Sigmoid colon (tissue), 7 donors: ENCODE measurements around the gene FABP1. TPM values are rescaled to one million over a fixed set of nuclear protein-coding genes. Genes with fewer than 3 reads are reported as not detected.
A peak's percentile ranks its signal among the peaks of the same experiment; 100 is the strongest.

Experiments
- DNase-seq: peaks from one replicate; pipeline ENCODE4 v3.0.0-alpha.2; 2019
- H3K27ac ChIP-seq, 4 donors: fragments of 200-600 bp; sonication (generic); one replicate each; pipeline ENCODE4 v1.5.1; 2016 to 2019; ENCODE audit warnings: mild to moderate bottlenecking in 1 of 4
- H3K27me3 ChIP-seq, 3 donors: fragments of 200-600 bp; sonication (generic); one replicate each; pipeline ENCODE4 v1.5.1; 2019; ENCODE audit warnings: mild to moderate bottlenecking in 1 of 3
- H3K36me3 ChIP-seq, 4 donors: fragments of 200-600 bp; sonication (generic); one replicate each; pipeline ENCODE4 v1.5.1; 2016 to 2019
- H3K4me1 ChIP-seq, 4 donors: fragments of 200-600 bp; sonication (generic); one replicate each; pipeline ENCODE4 v1.5.1; 2017 to 2019
- H3K4me3 ChIP-seq, 4 donors: fragments of 200-600 bp; sonication (generic); one replicate each; pipeline ENCODE4 v1.5.1; 2017 to 2019; ENCODE audit warnings: mild to moderate bottlenecking in 2 of 4, moderate library complexity in 1 of 4
- H3K9me3 ChIP-seq, 4 donors: fragments of 200-600 bp in 3 of 4; sonication (generic) in 3 of 4; one replicate each; pipeline versions ENCODE4 v1.5.1 to v1.6.1; 2013 to 2019
- CTCF ChIP-seq, 4 experiments: fragments of 450-650 bp in 3 of 4; fragments of 200-600 bp in 1 of 4; IDR thresholded peaks; one replicate each; pipeline ENCODE4 v1.5.1; 2016 to 2019; ENCODE audit warnings: antibody characterized with exemption in 4 of 4, mild to moderate bottlenecking in 3 of 4, moderate library complexity in 2 of 4
- EP300 ChIP-seq, 4 donors: sonication (generic); formaldehyde crosslinking; IDR thresholded peaks; one replicate each; pipeline ENCODE4 v1.6.1; 2017; ENCODE audit warnings: antibody characterized with exemption in 4 of 4
- POLR2A ChIP-seq, 2 donors: fragments of 450-650 bp; IDR thresholded peaks; one replicate each; pipeline ENCODE4 v1.6.1; 2016; ENCODE audit warnings: antibody characterized with exemption in 2 of 2, mild to moderate bottlenecking in 2 of 2, moderate library complexity in 2 of 2
- POLR2AphosphoS5 ChIP-seq, 4 donors: sonication (generic); formaldehyde crosslinking; IDR thresholded peaks; one replicate each; pipeline ENCODE4 v1.6.1; 2017; ENCODE audit warnings: antibody characterized with exemption in 4 of 4
- WGBS, 2 donors: extraction: QIAGEN DNeasy Blood & Tissue Kit; methylation state at CpG; one replicate each; pipeline ENCODE4 v1.1.7; 2013; 5-methylcytosine and 5-hydroxymethylcytosine counted together
- intact Hi-C: fragments of 100-400 bp; cut with DNase I; formaldehyde crosslinking; loops from one replicate; pipeline ENCODE4 v1.15.1; 2023
- polyA plus RNA-seq, 3 donors: library from polyadenylated mRNA; stranded (reverse); fragments of 200-250 nt; gene quantifications; one replicate each; pipeline ENCODE4 v1.2.3, GENCODE V29; 2013
- small RNA-seq, 3 donors: library from RNA; depleted of rRNA; stranded (forward); fragments of <200 nt; gene quantifications; one replicate each; pipeline ENCODE3, GENCODE V24; 2016
- total RNA-seq, 4 donors: library from RNA; depleted of rRNA; stranded (reverse); fragments of >200 nt; gene quantifications; one replicate each; pipeline ENCODE4 v1.1.0, GENCODE V29; 2016
- donor health status: healthy with polysubstance abuse.
- donor health status: Bipolar disorder and iron deficiency.
- donor health status: healthy.

FABP1 gene
- total and polyA plus RNA-seq, 7 donors, result 5.4 to 26,931 (median 7,940) TPM; not detected in 3

- DNase-seq, result no peak
- intact Hi-C loops, result no loop called here
- Histone ChIP-seq H3K4me1 (peaks cover 0 to 50% (median 18%) of the 10 kb centered on the region in 4 donors), H3K27me3 (no peaks in the 10 kb centered on the region), H3K36me3 (no peaks in the 10 kb centered on the region), H3K27ac (peak overlapping the region in 2 of 4 donors; percentile 69 to 77), H3K4me3 (no peak overlapping the region), H3K9me3 (no peaks in the 10 kb centered on the region)
- WGBS, 2 donors, result 77% methylated on average over 4 of the region's 4 CpGs
- TF ChIP-seq POLR2AphosphoS5 (IDR thresholded peaks at IDR 0.05) (peak in 3 of 4 donors; percentile 14 to 54 (median 44)), EP300 (IDR thresholded peaks at IDR 0.05) (no peak)
Observed at GRCh38 chr2:88074854-88075292, 53.0 kb downstream of the FABP1 start.

- H3K4me3 ChIP-seq, result no peak overlapping the region
- H3K27ac ChIP-seq, result peak overlapping the region in 2 of 4 donors; percentile 69 to 77
- intact Hi-C loops, result no loop called here
- no peaks in the 10 kb centered on the region for H3K9me3 ChIP-seq
- no peaks in the 10 kb centered on the region for H3K36me3 ChIP-seq
- DNase-seq, result no peak
- no peak for TF ChIP-seq POLR2A (IDR thresholded peaks at IDR 0.05)
- no peak for TF ChIP-seq CTCF (IDR thresholded peaks at IDR 0.05)
- no peak for TF ChIP-seq EP300 (IDR thresholded peaks at IDR 0.05)
- no peak for TF ChIP-seq POLR2AphosphoS5 (IDR thresholded peaks at IDR 0.05)
- H3K4me1 ChIP-seq, result peaks cover 0 to 45% (median 16%) of the 10 kb centered on the region in 4 donors
- no peaks in the 10 kb centered on the region for H3K27me3 ChIP-seq
Observed at GRCh38 chr2:88074150-88074549, 53.7 kb downstream of the FABP1 start.

Small RNAs within 50 kb of the gene (small RNA-seq; reads per million reads assigned to genes)
- gene MIR4780, result 0 to 0.22 (median 0) reads per million in 3 donors

Other genes with a start within 250 kb of the FABP1 start
- not detected for gene RNU2-63P, start 111.5 kb downstream of the FABP1 start, total RNA-seq
- not detected for gene RNU2-63P, start 111.5 kb downstream of the FABP1 start, polyA plus RNA-seq
- gene KRCC1, start 72.3 kb downstream of the FABP1 start, total RNA-seq, result 10 to 100 TPM; 27.7 to 48.2 (median 38.4) TPM
- 100 to 1,000 TPM in 1 of 3 donors, 10 to 100 TPM in 2; 42.1 to 129 (median 79.9) TPM for gene KRCC1, start 72.3 kb downstream of the FABP1 start, polyA plus RNA-seq
- 10 to 100 TPM in 3 of 4 donors, 1 to 10 TPM in 1; 8.6 to 45.7 (median 32.8) TPM for gene SMYD1, start 60.2 kb downstream of the FABP1 start, total RNA-seq
- 1 to 10 TPM in 1 of 3 donors, under 1 TPM in 1, not detected in 1; under 0.01 to 1.1 TPM for gene SMYD1, start 60.2 kb downstream of the FABP1 start, polyA plus RNA-seq
- 10 to 100 TPM in 3 of 4 donors, 1 to 10 TPM in 1; 2.5 to 32.4 (median 28.5) TPM for gene THNSL2, start 42.3 kb upstream of the FABP1 start, total RNA-seq
- 10 to 100 TPM in 2 of 3 donors, 1 to 10 TPM in 1; 9.9 to 23.4 (median 16.6) TPM for gene THNSL2, start 42.3 kb upstream of the FABP1 start, polyA plus RNA-seq